GM19043 (cell line): ENCODE results near the gene LY9.
"Not testable (repeated sequence)": the region's sequence is repeated elsewhere in the genome, so short reads cannot be mapped to it uniquely, and the experiment has no call there.

Experiments
- ATAC-seq: cut with Tn5 transposase; IDR thresholded peaks from one replicate; pipeline ENCODE4 v1.9.1; 2021; ENCODE audit warnings: low read depth; ENCODE audit not compliant: unreplicated experiment

LY9 gene

DNA sequence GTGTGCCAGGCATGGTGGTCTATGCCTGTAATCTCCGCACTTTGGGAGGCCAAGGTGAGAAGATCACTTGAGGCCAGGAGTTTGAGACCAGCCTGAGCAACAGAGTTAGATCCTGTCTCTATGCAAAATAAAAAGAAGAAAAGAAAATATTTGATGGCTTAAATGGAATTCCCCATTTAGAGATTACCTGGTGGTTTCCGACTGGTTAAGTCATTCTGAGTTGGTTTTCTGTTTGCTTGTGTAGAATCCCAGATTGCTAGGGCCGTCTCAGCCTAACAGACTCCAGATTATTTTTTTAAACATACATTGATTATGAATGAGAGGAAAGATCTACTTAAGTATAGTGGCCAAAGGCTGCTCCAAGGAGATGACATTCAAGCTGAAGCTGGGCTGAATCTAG is 22.9 kb upstream of the LY9 start:
- no peak for ATAC-seq

DNA sequence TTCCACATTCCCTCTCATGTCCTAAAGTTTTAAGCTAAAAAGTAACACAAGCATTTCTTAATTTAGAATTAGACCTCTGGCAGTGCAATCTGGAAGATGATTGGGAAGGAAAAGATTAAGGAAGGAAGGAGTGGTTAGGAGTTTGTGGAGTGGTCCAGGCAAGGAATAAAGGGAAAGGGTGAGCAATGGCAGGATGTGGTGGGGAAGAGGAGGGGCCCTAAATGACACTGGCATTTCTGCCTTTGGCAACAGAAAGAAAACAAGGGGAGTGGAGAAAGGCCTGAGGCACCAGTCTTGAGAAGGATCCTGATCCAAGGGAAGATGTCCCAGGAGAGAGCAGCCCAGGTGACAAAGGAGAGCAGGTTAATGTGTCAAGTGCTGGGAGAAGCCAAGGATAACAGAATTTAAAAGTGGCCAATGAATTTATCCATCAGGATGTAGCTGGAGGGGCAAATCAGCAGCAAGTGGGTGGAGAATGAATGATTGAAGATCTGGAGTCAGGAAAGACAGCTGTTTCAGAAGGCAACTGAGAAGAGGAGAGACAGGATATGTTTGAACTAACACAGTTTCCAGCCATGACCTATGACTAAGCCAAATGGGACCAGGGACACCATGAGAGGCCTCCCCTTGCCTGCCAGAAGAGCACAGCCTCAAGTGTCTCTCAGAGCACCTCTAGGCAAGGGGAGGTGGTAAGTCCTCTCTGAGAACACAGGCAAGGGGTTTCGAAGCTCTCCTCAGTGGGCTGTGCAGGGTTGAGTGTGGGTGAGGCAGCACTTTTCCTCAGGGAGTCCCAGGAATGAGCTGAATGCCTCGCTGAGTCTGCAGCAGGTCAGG is 20.9 kb upstream of the LY9 start:
- ATAC-seq = no peak

DNA sequence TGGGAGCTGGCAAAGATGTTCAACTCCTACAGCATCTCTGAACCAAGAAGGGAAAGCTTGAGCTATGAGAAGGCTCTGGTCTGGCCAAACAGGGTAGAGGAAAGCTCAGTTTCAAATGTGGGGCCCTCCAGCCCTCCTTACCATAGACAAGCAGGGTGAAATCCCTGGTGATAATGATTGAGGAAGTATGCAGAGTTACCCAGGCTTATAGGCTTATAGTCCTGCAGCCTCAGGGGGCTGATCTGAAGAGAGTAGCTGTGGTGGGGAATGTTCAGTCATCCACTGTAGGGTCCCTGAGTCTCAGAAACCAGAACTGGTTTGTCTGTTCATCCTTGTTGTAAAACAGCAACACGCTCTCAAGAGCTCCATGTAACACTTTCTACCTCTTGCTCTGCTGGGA is 19.8 kb upstream of the LY9 start:
- ATAC-seq = no peak

DNA sequence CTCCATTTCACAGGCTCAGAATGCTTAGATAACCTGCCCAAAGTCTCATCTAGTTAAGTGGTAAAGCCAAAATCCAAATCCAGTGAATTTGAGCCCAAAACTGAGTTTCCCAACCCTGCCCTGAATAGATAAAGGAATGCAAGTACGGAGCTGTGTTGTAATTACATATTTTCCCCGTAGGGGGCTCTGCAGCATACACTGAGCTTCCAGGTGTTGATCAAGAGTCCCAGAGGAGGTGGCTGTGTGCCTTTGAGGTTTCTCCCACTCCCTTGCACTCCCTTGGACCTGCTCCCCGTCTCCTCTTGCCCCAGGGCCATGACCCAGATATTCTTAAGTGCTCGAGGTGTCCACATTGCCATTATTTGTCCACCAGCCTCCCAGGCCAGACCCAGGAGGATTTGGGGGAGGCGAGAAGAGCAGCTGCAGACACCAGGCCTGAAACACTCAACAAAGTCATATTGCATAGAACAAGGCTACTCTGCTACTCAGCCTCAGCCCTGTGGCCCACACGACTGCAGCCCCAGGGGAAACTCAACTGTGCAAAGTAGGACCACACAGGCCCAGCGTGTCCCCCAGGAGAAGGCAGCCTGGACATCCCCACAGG is 18.4 kb upstream of the LY9 start:
- ATAC-seq = no peak

DNA sequence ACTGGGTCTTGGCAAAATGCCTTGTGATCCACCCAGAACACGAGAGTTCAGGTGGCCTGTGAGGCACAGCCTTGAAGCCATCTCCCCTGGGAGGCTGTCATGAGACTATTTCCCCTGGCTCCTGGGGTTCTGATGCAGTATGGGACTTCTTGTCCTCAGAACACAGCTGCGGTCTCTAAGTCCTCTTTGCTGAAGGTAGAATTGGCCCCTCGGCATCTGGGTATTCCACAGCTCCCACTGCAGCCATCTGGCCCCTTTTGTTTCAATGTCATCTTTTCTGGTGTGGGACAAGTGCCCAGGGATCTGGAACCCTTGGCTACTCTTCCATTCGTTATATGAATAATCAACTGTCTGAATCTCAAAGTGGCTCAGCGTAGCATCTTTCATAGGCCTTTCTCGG is 17.0 kb upstream of the LY9 start:
- no peak for ATAC-seq

DNA sequence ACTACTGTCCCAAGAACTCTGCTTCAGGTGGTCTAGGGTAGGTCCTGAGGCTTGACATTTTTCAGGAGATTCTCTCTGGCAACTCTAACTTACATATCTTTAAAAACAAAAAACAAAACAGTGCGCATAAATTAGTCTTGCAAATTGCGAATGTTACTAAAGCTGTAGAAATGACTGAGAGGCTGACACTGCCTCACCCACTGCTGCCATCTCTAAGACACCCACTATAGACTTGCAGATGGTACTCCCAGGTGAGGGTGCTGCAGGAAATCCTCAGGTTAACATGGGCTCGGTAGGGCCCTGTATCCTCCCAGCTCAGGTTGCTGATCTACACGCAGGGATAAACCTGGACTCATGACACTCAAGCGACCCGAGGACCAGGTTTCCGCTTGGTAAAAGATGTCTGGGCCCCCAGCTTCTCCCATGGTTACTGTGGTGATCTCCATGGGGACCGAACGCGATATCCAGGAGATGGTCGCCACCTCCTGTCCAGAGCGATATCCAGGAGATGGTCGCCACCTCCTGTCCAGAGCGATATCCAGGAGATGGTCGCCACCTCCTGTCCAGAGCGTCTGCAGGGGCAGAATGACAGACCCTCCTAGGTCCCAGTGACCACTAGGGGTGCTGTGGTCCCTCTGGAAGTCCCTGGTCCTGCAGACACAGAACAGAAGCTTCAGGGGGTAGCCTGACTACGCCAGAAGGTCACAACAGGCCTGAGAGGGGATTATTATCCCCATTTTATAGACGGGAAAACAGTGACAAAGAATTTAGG is 16.2 kb upstream of the LY9 start:
- ATAC-seq = no peak

DNA sequence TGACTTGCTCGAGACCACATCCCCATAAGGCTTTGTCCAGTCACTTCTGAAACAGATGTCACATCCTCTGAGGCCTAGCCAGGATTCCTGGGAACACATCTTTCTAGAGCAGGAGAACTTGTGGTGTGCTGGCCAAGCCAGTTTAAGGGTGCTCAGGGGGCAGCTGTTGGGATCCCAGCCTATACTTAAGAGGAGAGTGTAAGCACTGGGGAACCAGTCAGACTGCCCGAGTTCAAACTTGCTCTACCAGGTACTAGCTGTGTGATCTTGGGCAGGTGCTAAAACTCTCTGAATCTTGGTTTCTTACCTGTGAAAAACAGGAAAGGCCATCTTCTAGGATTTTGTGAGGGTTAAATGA is 15.6 kb upstream of the LY9 start:
- no peak for ATAC-seq

GRCh38 chr1:160781186-160781766 is 14.7 kb upstream of the LY9 start:
- no peak for ATAC-seq

DNA sequence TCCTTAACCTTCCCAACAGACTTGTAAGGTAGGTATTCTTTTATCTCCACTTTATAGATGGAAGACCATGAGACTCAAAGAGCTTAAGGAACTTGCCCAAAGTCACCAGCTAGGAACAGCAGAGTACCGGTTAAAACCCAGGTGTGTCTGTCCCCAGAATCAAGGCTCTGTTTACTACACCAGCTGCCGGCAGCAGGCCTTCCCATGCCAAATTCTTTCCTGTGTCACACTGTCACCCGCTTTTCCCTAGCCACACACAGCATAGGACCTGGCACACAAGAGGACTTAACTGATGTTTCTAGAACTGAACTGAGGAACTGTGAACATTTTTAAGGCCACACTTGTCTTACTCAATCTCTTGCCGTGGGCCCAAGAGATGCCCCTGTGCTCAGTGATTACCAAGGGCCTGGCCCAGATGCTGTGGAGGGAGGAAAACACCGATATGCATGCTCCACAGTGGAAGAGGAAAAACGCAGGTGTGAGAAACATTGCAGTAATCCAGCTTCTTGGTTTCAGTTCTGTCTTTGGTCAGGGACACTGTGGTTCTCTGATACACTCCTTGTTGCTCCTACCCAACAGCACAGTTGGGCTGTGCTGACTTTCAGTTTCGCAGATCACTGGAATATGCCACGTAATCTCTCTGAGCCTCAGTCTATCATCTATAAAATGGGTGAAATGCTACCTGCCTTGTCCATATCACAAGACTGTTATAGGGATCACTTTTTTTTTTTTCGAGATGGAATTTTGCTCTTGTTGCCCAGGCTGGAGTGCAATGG is 13.9 kb upstream of the LY9 start:
- ATAC-seq = peak; percentile 76

GRCh38 chr1:160782988-160783765 is 12.8 kb upstream of the LY9 start:
- not testable (repeated sequence) for ATAC-seq

DNA sequence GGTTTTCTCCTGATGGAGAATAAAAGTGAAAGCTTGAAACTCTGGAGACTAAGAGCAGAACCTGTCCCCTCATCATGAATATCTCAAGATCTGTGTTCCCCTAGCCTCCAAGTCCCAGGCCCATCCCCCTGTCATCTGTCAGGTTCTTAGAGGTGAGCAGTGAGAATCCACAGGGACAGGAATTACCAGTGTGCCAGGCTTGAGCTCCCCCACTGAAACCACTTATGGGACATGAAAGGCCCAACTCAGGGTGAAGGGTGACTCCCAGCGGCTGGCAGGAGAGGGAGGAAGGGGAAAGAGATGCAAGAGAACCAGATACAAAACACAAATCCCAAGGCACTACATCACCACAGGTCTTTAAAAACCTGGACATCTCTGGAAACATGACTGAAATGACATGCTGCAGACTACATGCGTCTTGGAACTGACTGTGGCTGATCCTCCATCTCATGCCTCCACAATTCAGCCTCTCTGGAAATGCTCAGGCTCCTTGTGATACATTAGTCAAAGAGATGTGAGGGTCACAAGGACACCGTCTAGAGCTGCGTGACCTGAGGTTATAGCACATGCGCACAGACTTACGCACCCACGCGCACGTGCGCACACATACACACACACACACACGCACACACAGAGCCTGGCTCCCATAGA is 6.8 kb upstream of the LY9 start:
- no peak for ATAC-seq

- peak; percentile 86 for ATAC-seq
Observed at GRCh38 chr1:160789702-160790611, 6.0 kb upstream of the LY9 start.

- no peak for ATAC-seq
Observed at GRCh38 chr1:160794376-160794775, 1.6 kb upstream of the LY9 start.

- no peak for ATAC-seq
Observed at GRCh38 chr1:160797271-160797709, 1.3 kb downstream of the LY9 start.

DNA sequence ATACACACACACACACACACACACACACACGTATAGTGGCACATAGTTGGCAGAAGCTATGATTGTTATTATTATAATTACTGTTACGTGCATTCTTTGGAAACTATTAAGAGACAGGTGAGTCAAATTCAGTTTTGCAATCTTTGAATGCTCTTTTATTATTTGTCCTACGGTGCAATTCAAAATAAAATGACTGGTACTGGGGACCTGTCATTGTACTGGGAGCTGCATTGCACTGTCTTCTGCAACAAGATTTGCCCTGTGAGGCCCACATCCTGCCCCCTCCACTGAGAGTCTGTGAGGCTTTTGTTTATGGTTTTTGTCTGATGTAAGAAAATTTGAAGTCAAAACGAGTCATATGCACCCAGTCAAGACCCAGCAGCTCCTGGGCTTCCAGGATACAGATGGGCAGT is 1.9 kb downstream of the LY9 start:
- no peak for ATAC-seq

DNA sequence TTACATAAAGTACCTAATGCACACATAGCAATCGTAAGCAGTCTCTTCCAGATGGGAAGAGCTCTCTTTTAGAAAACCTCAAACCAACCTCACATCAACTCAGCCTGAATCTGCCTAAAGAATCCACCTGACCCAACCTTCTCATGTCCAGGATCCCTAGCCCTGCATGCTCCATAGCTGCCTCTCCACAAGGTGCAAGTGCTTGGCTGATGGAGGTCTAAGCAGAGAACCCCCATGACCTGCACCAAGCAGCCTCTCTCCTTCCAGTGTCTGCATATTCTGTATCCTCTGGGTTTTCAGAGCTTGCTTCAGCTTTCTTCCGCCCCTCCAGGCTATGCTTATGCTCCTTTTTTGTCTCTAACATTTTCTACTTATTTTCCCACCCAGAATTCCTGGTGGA is 2.5 kb downstream of the LY9 start:
- ATAC-seq = no peak

- ATAC-seq = no peak
Observed at GRCh38 chr1:160799641-160800040, 3.7 kb downstream of the LY9 start.

GRCh38 chr1:160800142-160800541 is 4.2 kb downstream of the LY9 start:
- ATAC-seq = no peak
